Peyer's patch (tissue), 4 donors: ENCODE results near the gene RIMBP3C.
"Not testable (repeated sequence)": the region's sequence is repeated elsewhere in the genome, so short reads cannot be mapped to it uniquely, and the experiment has no call there.

Experiments used
- POLR2A ChIP-seq, 2 donors: fragments of 450-650 bp; IDR thresholded peaks; one replicate each; pipeline ENCODE4 v1.5.1; 2017; ENCODE audit warnings: antibody characterized with exemption in 2 of 2, mild to moderate bottlenecking in 2 of 2, moderate library complexity in 2 of 2
- TF ChIP-seq, protein P1 (sequence below), 6 experiments: fragments of 450-650 bp in 4 of 6; fragments of 200-600 bp in 2 of 6; sonication (generic) in 1 of 6; IDR thresholded peaks; one replicate each; pipeline ENCODE4 v1.5.1; 2017 to 2019; ENCODE audit warnings: antibody characterized with exemption in 6 of 6, mild to moderate bottlenecking in 3 of 6, moderate library complexity in 1 of 6

DNA sequence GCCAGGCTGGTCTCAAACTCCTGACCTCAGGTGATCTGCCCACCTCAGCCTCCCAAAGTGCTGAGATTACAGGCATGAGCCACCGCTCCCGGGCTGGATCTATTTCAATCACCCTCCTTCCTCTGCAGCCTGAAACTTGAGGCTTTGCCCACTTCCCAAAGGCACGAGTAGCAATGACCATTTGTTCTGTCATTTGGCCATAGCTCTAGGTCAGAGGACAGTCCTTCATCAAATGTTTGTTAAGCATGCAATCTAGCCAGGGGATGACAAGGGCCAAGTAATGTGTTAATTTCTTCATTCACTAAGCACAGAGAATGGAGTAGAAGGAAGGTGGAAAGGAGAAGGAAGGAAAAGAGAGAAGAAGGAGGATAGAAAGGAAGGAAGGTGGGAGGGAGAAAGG is 9.4 kb upstream of the RIMBP3C start:
- TF ChIP-seq, protein P1, sequence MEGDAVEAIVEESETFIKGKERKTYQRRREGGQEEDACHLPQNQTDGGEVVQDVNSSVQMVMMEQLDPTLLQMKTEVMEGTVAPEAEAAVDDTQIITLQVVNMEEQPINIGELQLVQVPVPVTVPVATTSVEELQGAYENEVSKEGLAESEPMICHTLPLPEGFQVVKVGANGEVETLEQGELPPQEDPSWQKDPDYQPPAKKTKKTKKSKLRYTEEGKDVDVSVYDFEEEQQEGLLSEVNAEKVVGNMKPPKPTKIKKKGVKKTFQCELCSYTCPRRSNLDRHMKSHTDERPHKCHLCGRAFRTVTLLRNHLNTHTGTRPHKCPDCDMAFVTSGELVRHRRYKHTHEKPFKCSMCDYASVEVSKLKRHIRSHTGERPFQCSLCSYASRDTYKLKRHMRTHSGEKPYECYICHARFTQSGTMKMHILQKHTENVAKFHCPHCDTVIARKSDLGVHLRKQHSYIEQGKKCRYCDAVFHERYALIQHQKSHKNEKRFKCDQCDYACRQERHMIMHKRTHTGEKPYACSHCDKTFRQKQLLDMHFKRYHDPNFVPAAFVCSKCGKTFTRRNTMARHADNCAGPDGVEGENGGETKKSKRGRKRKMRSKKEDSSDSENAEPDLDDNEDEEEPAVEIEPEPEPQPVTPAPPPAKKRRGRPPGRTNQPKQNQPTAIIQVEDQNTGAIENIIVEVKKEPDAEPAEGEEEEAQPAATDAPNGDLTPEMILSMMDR (IDR thresholded peaks at IDR 0.05): not testable (repeated sequence)
- not testable (repeated sequence) for TF ChIP-seq POLR2A (IDR thresholded peaks at IDR 0.05)
